ENCODE data around the gene UVRAG.

The UVRAG gene

DNA sequence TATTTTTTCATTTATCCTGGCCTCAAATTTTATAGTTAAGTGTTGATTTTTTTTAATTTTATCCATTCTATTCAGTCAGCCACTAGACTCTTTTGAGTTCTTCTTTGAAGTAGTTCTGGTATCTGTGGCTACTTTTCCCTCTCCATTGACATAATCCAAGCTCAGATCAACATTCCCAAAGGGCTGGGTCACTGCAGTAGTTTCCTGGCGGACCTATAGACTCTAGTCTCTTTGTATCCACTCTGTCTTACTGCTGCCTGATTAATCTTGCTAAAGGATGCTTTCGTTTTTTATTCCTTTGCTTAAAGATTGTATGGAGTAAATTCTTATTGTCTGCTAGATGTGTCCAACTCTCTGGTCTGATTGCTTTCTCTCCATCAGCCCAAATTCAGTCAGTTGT, 87.6 kb downstream of the UVRAG start:
- no peak for DNase-seq
- Histone ChIP-seq H3K27me3 (replicated peaks) (no peaks in the 10 kb centered on the region), H3K27ac (no peak overlapping the region), H3K4me3 (ENCODE audit: low read depth, low read length) (no peak overlapping the region), H3K36me3 (replicated peaks) (no peaks in the 10 kb centered on the region)
- in situ Hi-C loops (cut with HindIII; ENCODE audit: low pct_ligation_motif_present, low sequenced_read_pairs): no loop called here
- TF ChIP-seq, protein P1, sequence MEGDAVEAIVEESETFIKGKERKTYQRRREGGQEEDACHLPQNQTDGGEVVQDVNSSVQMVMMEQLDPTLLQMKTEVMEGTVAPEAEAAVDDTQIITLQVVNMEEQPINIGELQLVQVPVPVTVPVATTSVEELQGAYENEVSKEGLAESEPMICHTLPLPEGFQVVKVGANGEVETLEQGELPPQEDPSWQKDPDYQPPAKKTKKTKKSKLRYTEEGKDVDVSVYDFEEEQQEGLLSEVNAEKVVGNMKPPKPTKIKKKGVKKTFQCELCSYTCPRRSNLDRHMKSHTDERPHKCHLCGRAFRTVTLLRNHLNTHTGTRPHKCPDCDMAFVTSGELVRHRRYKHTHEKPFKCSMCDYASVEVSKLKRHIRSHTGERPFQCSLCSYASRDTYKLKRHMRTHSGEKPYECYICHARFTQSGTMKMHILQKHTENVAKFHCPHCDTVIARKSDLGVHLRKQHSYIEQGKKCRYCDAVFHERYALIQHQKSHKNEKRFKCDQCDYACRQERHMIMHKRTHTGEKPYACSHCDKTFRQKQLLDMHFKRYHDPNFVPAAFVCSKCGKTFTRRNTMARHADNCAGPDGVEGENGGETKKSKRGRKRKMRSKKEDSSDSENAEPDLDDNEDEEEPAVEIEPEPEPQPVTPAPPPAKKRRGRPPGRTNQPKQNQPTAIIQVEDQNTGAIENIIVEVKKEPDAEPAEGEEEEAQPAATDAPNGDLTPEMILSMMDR (IDR thresholded peaks at IDR 0.05; ENCODE audit: low read depth, low read length, missing control alignments): no peak

DNA sequence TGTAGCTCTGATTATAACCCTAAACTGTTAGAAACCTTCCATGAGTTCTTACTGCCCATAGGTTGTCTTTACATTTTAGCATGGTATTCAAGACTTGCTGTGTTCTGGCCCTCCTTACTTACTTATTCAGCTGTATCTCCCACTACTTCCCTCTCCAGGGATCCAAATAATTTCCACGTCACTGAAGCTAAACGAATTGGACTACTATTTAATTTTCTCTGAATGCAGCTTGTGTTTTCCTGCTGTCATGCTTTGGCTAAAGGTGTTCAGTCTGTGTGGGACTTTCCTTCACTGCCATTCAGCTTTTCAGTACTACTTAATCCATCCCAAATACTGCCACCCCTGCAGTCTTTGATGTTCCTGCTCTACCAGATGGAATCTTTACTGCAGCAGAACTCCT, 88.3 kb downstream of the UVRAG start:
- Histone ChIP-seq H3K27me3 (replicated peaks) (no peaks in the 10 kb centered on the region), H3K27ac (no peak overlapping the region), H3K4me3 (ENCODE audit: low read depth, low read length) (no peak overlapping the region), H3K36me3 (replicated peaks) (no peaks in the 10 kb centered on the region)
- TF ChIP-seq, protein P1 (IDR thresholded peaks at IDR 0.05; ENCODE audit: low read depth, low read length, missing control alignments): no peak
- in situ Hi-C loops (cut with HindIII; ENCODE audit: low pct_ligation_motif_present, low sequenced_read_pairs): no loop called here
- no peak for DNase-seq

DNA sequence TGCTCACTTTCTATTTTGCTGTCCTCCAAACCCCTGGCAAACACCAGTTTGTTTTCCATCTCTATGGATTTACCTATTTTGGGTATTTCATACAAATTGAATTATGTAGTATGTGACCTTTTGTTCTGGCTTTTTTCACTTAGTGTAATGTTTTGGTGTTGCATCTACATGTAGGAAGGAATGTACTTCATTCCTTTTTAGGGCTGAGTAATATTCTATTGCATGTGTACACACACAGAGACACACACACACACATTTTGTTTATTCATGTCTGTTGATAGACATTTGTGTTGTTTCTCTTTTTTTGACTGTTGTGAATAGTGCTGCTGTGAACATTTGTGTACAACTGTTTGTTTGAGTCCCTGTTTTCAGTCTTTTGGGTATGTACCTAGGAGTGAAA, 90.4 kb downstream of the UVRAG start:
- H3K36me3 ChIP-seq (replicated peaks): no peaks in the 10 kb centered on the region
- H3K4me3 ChIP-seq (ENCODE audit: low read depth, low read length): no peak overlapping the region
- no peaks in the 10 kb centered on the region for H3K27me3 ChIP-seq (replicated peaks)
- in situ Hi-C loops (cut with HindIII; ENCODE audit: low pct_ligation_motif_present, low sequenced_read_pairs): no loop called here
- TF ChIP-seq, protein P1 (IDR thresholded peaks at IDR 0.05; ENCODE audit: low read depth, low read length, missing control alignments): no peak
- no peak overlapping the region for H3K27ac ChIP-seq
- DNase-seq: no peak

DNA sequence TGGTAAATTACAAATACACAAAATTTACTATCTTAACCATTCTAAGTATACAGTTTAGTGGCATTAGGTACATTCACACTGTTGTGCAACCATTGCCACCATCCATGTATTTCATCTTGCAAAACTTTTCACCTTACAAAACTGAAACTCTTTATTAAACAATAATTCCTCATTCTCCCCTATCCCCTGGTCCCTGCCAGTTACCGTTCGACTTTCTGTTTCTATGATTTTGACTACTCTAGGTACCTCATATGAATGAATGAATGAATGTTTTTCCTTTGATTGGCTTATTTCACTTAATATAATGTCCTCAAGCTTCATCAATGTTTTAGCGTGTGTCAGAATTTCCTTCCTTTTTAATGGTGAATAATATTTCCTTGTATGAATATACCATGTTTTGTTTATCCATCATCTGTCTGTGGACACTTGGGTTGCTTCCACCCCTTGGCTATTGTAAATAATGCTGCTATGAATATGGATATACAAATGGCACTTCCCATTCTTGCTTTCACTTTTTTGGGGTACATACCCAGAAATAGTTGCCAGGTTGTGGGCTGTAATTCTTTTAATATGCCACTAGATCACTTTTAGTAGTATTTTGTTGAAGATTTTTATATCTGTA, 93.0 kb downstream of the UVRAG start:
- Histone ChIP-seq H3K36me3 (replicated peaks) (no peaks in the 10 kb centered on the region), H3K27me3 (replicated peaks) (no peaks in the 10 kb centered on the region), H3K27ac (no peak overlapping the region), H3K4me3 (ENCODE audit: low read depth, low read length) (no peak overlapping the region)
- no peak for DNase-seq
- in situ Hi-C loops (cut with HindIII; ENCODE audit: low pct_ligation_motif_present, low sequenced_read_pairs): no loop called here
- TF ChIP-seq, protein P1 (IDR thresholded peaks at IDR 0.05; ENCODE audit: low read depth, low read length, missing control alignments): no peak

DNA sequence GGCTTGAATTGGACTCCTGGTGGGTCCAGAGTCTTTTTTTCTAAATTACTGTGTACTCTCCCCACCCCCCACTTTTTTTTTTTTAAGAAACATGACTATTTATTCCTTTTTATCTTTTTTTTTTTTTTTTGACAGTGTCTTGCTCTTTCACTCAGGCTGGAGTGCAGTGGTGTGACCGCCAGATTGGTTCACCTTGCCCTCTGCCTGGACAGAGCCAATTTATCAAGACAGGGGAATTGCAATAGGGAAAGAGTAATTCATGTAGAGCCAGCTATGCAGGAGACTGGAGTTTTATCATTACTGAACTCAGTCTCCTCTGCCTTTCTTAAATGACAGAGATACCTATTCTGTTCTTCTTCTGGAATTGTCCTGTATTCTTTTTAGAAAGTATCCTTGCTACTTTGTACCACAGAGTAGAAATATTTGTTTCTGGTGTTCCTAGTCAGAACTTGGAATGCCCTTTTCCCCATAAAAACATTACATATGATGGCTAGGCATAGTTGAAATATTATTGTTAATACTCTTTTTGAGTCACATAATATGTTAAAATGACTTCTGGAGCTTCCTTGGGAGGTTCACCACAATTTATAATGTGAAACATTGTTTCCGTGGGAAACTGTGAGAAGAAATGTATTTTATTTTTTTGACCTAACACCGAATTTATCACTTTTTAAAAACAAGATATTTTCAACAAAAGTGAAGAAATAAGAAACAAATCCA, 95.6 kb downstream of the UVRAG start:
- Histone ChIP-seq H3K27me3 (replicated peaks) (no peaks in the 10 kb centered on the region), H3K4me3 (ENCODE audit: low read depth, low read length) (no peak overlapping the region), H3K36me3 (replicated peaks) (no peaks in the 10 kb centered on the region), H3K27ac (no peak overlapping the region)
- no peak for DNase-seq
- in situ Hi-C loops (cut with HindIII; ENCODE audit: low pct_ligation_motif_present, low sequenced_read_pairs): no loop called here
- TF ChIP-seq, protein P1 (IDR thresholded peaks at IDR 0.05; ENCODE audit: low read depth, low read length, missing control alignments): no peak

All from brain microvascular endothelial cell (primary cell).